Activated CD4-positive, CD25-positive, alpha-beta regulatory T cell treated with anti-CD3 and anti-CD28 coated beads, Interleukin-2, amount 50 U/mL, for 72 hours (primary cell): ENCODE data around the gene ST3GAL3.

Source experiments
- DNase-seq: peaks from one replicate; pipeline ENCODE4 v3.0.0; 2021

The ST3GAL3 gene

GRCh38 chr1:43930168-43930948 lies 223.0 kb downstream of the ST3GAL3 start:
- DNase-seq = no peak

DNA sequence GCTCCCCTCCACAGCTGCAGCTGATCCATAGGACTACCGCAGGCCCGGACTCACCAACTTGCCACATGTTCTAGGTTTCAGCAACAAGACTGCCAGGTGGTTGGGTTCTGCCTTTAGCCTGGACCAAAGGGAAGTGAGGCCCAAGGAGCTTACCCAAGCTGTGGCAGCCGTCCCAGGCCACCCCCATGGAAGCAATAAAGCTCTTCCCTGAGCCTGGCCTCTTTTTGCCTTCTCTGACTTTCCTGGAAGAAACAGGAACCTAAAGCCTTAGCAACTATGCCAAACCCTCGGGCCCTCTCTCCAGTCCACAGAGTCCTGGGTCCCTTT lies 223.6 kb downstream of the ST3GAL3 start:
- DNase-seq = no peak

DNA sequence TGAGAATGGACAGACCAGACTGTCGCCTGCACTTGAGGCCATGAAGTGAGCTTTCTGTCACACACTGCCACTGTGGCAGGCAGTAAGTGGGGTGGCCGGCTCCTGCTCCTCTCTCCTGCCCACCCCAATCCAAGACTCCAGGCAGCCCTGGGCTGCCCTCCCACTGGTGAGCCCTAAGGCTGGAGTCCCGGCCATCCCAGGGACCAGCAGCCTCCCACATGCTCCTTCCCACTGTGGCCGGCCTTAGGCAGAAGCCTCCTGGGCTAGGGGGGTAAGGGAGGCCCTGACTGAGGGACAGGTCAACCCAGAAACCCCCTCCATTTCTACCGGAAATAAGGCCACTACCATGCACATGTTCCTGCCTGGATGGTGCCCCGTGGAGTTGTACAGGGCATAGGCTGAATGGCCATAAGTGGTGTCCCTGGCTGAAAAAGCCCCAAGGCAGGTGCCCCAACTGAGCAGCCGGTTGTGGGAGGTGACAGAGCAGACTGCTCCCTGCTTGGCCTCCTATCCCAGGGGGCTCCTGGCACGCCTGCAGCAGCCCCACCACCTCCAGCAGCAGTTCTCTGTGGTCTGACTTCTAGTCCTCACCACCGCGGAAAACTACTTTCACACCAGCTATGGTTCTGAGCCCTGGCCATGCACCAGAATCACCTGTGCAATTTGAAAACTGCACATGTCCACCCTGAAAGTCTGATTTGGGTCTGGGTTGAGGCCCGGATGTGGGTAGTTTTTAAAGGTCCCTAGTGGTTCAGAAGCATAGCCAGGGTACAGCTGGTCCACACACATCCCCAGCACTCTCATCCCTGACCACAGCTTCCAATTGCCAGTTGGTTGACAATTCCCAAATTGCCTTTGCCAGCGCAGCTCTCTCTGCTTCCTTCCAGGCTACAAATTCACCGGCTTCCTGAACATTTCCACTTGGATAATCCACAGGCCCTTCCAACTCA lies 224.7 kb downstream of the ST3GAL3 start:
- no peak for DNase-seq

- DNase-seq = no peak
Measured at GRCh38 chr1:43932786-43933385, 225.6 kb downstream of the ST3GAL3 start.

- no peak for DNase-seq
Measured at GRCh38 chr1:43933386-43934100, 226.2 kb downstream of the ST3GAL3 start, which contains the start of gene ARTN. ARTN (plus strand) TSS chr1:43933801; CDS start chr1:43935657, 1,856 bp downstream.

DNA sequence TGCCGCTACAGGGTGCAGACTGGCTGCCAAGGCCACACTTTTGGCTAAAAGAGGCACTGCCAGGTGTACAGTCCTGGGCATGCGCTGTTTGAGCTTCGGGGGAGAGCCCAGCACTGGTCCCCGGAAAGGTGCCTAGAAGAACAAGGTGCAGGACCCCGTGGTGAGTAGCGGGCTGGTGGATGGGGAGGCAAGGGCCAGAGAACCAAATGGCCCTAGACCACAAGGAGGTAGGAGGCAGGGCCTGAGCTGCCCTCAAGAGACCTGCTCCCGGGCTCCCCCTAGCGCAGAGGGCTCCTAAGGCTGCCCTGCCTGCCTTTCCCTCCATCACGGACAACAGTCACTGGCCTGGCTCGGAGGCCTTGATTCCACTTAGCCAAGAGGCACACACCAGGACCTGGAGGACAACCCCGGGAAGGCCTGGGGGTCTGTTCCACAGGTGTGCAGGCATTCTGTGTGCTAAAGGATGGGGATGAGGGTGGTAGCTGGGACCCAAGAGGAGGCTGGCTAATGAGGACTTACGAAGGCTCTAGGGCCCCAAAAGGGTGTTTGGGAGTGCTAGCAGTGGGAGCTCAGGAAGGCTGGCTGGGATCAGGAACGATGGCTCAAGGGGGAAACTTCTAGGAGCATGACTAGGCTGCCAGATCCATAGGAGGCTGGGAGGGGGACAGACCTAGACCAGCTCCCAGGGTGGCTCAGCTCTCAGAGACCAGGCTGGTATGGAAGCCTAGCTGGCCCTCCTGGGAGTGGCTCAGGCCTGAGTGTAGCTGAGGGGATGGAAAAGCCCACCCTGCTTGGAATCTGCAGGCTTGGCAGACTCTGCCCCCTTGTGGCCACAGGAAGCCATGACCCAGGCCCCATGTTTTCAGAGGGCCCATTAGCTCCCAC lies 227.0 kb downstream of the ST3GAL3 start:
- peak; percentile 53 for DNase-seq

DNA sequence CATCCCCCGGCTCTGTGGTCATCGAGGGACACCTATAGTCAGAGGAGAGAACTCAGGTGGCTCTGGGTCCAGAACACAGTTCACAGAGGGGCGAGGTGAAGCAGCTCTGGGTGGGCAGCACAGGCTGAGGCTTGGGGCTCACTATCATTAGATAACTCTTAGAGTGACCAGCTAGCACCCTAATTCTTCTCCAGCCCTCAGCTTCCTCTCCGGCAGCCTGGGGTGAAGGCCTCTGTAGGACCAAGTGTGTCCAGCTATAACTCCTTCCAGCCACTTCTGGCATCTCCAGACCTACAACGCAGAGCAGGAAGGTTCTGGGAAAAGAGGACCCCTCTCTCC lies 227.6 kb downstream of the ST3GAL3 start:
- DNase-seq = no peak

- no peak for DNase-seq
Measured at GRCh38 chr1:43935711-43936427, 228.5 kb downstream of the ST3GAL3 start.

DNA sequence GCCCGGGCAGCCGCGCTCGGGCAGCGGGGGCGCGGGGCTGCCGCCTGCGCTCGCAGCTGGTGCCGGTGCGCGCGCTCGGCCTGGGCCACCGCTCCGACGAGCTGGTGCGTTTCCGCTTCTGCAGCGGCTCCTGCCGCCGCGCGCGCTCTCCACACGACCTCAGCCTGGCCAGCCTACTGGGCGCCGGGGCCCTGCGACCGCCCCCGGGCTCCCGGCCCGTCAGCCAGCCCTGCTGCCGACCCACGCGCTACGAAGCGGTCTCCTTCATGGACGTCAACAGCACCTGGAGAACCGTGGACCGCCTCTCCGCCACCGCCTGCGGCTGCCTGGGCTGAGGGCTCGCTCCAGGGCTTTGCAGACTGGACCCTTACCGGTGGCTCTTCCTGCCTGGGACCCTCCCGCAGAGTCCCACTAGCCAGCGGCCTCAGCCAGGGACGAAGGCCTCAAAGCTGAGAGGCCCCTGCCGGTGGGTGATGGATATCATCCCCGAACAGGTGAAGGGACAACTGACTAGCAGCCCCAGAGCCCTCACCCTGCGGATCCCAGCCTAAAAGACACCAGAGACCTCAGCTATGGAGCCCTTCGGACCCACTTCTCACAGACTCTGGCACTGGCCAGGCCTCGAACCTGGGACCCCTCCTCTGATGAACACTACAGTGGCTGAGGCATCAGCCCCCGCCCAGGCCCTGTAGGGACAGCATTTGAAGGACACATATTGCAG lies 229.3 kb downstream of the ST3GAL3 start:
- no peak for DNase-seq

DNA sequence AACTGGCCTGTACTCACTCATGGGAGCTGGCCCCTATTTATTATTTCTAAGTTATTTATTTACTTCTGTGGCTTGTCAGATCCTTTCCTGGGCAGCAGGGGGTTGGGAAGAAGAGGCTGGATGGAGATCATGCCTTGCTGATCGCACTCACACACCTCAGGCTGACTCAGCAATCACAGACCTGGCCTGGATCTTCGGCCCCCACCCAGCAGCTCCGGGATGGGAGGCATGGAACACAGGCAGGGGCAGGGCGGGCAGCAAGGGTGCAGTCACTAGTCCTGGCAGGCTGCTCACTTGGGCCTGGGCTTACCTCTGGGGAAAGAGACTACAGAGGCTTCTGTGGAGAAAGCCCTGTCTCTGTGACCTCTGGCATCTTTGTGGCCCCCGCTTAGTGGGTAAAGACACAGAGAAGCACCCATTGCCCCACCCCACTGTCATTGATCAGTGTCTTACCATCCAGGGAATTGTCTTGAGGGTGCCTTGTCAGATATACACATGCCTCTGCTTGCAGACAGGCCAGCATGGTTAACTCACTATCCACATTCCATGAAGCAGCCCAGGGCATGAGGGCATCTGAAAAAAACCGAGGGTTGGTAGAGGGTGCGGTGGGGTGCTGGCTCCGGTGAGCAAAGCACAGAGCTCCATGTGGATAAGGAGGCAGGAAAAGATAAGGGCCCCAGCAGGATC lies 230.0 kb downstream of the ST3GAL3 start:
- no peak for DNase-seq

- DNase-seq = no peak
Measured at GRCh38 chr1:43938383-43938782, 231.0 kb downstream of the ST3GAL3 start.

DNA sequence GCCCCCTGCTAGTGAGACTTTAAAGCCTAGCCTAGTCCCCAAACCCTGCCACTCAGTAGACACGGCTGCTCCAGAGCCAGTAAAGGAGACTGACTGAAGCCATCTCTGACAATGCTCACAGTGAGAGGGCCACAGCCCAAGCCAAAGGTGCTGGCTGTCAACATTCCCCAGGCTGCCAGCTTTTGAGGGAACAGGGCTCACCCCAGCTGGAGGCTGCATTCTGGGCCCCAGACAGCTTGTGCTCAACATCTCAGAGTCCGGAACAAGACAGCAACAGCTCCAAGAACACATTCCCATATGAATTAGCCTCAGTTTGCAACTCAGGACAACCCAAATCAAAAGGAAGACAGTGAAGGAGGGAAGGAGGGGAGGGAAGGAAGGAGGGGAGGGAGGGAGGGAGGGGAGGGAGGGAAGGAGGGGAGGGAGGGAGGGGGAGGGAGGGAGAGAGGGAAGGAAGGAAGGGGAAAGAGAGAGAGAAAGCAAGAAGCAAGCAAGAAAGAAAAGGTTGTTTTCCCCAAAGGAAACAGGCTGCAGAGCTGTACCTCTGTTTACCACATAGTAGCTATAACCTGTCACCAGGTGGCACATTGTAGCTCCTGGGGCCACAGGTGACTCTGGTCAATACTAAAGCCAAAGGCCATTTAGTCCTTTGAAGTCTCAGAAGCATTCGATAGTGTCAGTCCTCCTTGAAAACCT lies 231.7 kb downstream of the ST3GAL3 start:
- DNase-seq = no peak

GRCh38 chr1:43942411-43942810 lies 235.1 kb downstream of the ST3GAL3 start:
- DNase-seq = no peak

- DNase-seq = no peak
Measured at GRCh38 chr1:43944860-43945259, 237.5 kb downstream of the ST3GAL3 start.

- no peak for DNase-seq
Measured at GRCh38 chr1:43945674-43946235, 238.4 kb downstream of the ST3GAL3 start.

DNA sequence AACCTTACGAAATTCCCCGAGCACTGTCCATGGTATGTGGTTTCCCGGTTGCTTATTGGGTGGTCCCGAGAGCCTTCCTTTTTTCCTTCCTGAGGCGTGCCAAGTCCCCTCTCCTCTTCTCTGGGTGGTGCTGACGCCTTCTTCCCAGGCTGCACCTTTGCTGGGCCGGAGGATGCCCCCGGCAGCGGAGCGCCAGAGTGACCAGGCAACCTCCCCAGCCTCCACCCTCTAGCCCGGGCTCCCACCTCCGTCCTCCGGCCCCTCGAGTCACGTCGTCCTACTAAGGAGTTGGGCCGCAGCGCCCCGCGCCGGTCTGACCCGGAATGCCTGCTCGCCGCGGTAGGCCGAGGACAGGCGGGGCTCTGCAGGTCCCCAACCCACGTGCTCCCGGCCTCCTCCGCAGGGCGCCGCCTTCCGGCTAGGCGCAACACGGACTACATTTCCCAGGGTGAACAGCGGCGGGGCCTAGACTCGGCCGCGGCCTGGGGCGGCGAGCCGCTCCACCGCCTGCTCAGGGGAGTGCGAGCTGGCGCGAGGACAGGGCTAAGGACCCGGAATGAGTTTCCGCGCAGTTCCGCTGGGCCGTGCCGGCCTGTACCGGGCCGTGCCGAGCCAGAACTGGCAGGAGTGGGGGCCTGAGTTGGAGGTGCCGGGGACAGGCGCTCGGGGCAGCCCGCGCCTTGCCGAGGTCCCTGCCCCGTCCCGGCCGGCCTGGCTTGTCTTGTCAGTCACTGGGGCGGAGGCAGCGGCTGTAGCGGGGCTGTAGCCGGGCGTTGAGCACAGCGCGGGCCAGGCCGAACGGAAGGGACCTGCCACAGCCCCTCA lies 239.1 kb downstream of the ST3GAL3 start, which contains the start of gene IPO13:
IPO13 (plus strand) TSS at position 715 of the 825 bp plus-strand sequence. CDS start 651 bp downstream, outside the sequence.
- DNase-seq = peak; percentile 97

- DNase-seq = no peak
Measured at GRCh38 chr1:43947061-43947873, 239.9 kb downstream of the ST3GAL3 start.
